Measurements from ENCODE around the gene ASIC1.

ASIC1 gene

GRCh38 chr12:50041062-50041860 lies 16.1 kb upstream of the ASIC1 start:
- DNase-seq (ENCODE audit: low spot score) = no peak

GRCh38 chr12:50041962-50042361 lies 15.4 kb upstream of the ASIC1 start:
- no peak for DNase-seq (ENCODE audit: low spot score)

- no peak for DNase-seq (ENCODE audit: low spot score)
Observed at GRCh38 chr12:50042693-50043092, 14.7 kb upstream of the ASIC1 start.

GRCh38 chr12:50043308-50043707 lies 14.1 kb upstream of the ASIC1 start:
- no peak for DNase-seq (ENCODE audit: low spot score)

GRCh38 chr12:50043854-50044253 lies 13.5 kb upstream of the ASIC1 start:
- DNase-seq (ENCODE audit: low spot score) = no peak

- no peak for DNase-seq (ENCODE audit: low spot score)
Observed at GRCh38 chr12:50047693-50048250, 9.6 kb upstream of the ASIC1 start.

- DNase-seq (ENCODE audit: low spot score) = no peak
Observed at GRCh38 chr12:50049254-50050118, 7.9 kb upstream of the ASIC1 start.

- DNase-seq (ENCODE audit: low spot score) = no peak
Observed at GRCh38 chr12:50050119-50050385, 7.3 kb upstream of the ASIC1 start.

- DNase-seq (ENCODE audit: low spot score) = no peak
Observed at GRCh38 chr12:50050410-50051098, 6.8 kb upstream of the ASIC1 start.

GRCh38 chr12:50051101-50051806 lies 6.1 kb upstream of the ASIC1 start:
- DNase-seq (ENCODE audit: low spot score) = no peak

- no peak for DNase-seq (ENCODE audit: low spot score)
Observed at GRCh38 chr12:50052544-50052943, 4.9 kb upstream of the ASIC1 start.

- DNase-seq (ENCODE audit: low spot score) = no peak
Observed at GRCh38 chr12:50052964-50053363, 4.4 kb upstream of the ASIC1 start.

- no peak for DNase-seq (ENCODE audit: low spot score)
Observed at GRCh38 chr12:50053583-50053982, 3.8 kb upstream of the ASIC1 start.

- peak; percentile 69 for DNase-seq (ENCODE audit: low spot score)
Observed at GRCh38 chr12:50055831-50056638, 1.4 kb upstream of the ASIC1 start.

GRCh38 chr12:50056639-50056976 lies 788 bp upstream of the ASIC1 start:
- no peak for DNase-seq (ENCODE audit: low spot score)

GRCh38 chr12:50057896-50058670 lies 687 bp downstream of the ASIC1 start:
- no peak for DNase-seq (ENCODE audit: low spot score)

- no peak for DNase-seq (ENCODE audit: low spot score)
Observed at GRCh38 chr12:50058743-50059312, 1.4 kb downstream of the ASIC1 start.

GRCh38 chr12:50059440-50060119 lies 2.2 kb downstream of the ASIC1 start:
- no peak for DNase-seq (ENCODE audit: low spot score)

GRCh38 chr12:50060120-50060468 lies 2.7 kb downstream of the ASIC1 start:
- no peak for DNase-seq (ENCODE audit: low spot score)

GRCh38 chr12:50061171-50061570 lies 3.8 kb downstream of the ASIC1 start:
- no peak for DNase-seq (ENCODE audit: low spot score)

Measured in RKO (cell line).